Activated CD4-positive, alpha-beta T cell treated with anti-CD3 and anti-CD28 coated beads for 36 hours (primary cell): Measurements from ENCODE around the gene PPFIA1. TPM values are rescaled to one million over a fixed set of nuclear protein-coding genes. Genes with fewer than 3 reads are reported as not detected.
"Not testable (repeated sequence)": the region's sequence is repeated elsewhere in the genome, so short reads cannot be mapped to it uniquely, and the experiment has no call there.

ENCODE experiments used
- ATAC-seq: fragments of 200-7000 bp; cut with Tn5 transposase; one replicate; pipeline ENCODE4 v1.10.0; 2021; ENCODE audit warnings: mild to moderate bottlenecking, moderate library complexity
- CTCF ChIA-PET: fragments of 350-600 bp; sonication (Branson Sonifier 250); formaldehyde crosslinking; loops from one replicate; lab custom pipeline; 2021; ENCODE audit warnings: antibody characterized with exemption; lab: Charles Lee
- POLR2A ChIA-PET: fragments of 350-600 bp; sonication (Branson Sonifier 250); formaldehyde crosslinking; loops from one replicate; lab custom pipeline; 2021; ENCODE audit warnings: antibody characterized with exemption, inconsistent platforms; lab: Charles Lee
- DNase-seq: peaks from one replicate; pipeline ENCODE4 v3.0.0-alpha.2; 2020
- H3K27ac Mint-ChIP-seq: one replicate; pipeline ENCODE4 v1.8.0; 2021; ENCODE audit warnings: mixed read lengths
- H3K27me3 Mint-ChIP-seq: one replicate; pipeline ENCODE4 v1.8.0; 2021; ENCODE audit warnings: mixed read lengths
- H3K36me3 Mint-ChIP-seq: one replicate; pipeline ENCODE4 v1.8.0; 2021; ENCODE audit warnings: low read depth, mixed read lengths
- H3K4me1 Mint-ChIP-seq: one replicate; pipeline ENCODE4 v1.8.0; 2021; ENCODE audit warnings: mixed read lengths
- H3K4me3 Mint-ChIP-seq: one replicate; pipeline ENCODE4 v1.8.0; 2021; ENCODE audit warnings: mild to moderate bottlenecking, moderate library complexity, mixed read lengths
- H3K9me3 Mint-ChIP-seq: one replicate; pipeline ENCODE4 v1.8.0; 2021; ENCODE audit warnings: low read depth, mixed read lengths
- intact Hi-C, 2 experiments: fragments of 100-400 bp; cut with DNase I in 1 of 2; cut with micrococcal nuclease in 1 of 2; formaldehyde crosslinking; loops; one replicate each; pipeline versions ENCODE4 v1.14.2 to v1.15.1; 2022 to 2024; cut with DNase I, micrococcal nuclease
- total RNA-seq, 2 experiments: library from RNA; stranded (reverse); gene quantifications; one replicate each; pipeline ENCODE4 v1.2.3, GENCODE V29; 2021

Gene PPFIA1
- total RNA-seq, 2 experiments from 2014 or later: 26.5 to 40.5 TPM

DNA sequence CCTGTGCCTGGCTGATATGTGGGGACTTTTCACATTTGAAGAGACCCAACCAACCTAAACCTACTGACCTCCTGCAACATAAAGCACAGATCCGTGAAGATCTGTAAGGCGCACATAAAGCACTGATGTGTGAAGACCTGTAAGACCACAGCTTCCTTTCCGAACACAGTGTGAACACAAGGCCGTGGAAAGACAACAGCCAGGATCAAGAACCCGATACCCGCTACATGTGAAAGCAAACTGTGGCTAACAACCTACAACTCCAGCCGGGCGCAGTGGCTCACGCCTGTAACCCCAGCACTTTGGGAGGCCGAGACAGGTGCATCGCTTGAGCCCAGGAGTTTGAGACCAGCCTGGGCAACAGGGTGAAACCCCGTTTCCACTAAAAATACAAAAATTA is 17.6 kb upstream of the PPFIA1 start:
- CTCF ChIA-PET: interaction anchor here (0.7 kb wide), 2 partner anchors 13 to 1232 kb away, joined by 3 read pairs; no protein-coding TSS in a partner anchor
- Mint-ChIP-seq H3K4me1 (no peaks in the 10 kb centered on the region), H3K36me3 (no peaks in the 10 kb centered on the region), H3K4me3 (no peak overlapping the region), H3K9me3 (no peaks in the 10 kb centered on the region), H3K27ac (no peak overlapping the region), H3K27me3 (no peaks in the 10 kb centered on the region)
- DNase-seq (no peak), ATAC-seq (no peak)
- intact Hi-C loops: no loop called here
- POLR2A ChIA-PET: no interaction called here

DNA sequence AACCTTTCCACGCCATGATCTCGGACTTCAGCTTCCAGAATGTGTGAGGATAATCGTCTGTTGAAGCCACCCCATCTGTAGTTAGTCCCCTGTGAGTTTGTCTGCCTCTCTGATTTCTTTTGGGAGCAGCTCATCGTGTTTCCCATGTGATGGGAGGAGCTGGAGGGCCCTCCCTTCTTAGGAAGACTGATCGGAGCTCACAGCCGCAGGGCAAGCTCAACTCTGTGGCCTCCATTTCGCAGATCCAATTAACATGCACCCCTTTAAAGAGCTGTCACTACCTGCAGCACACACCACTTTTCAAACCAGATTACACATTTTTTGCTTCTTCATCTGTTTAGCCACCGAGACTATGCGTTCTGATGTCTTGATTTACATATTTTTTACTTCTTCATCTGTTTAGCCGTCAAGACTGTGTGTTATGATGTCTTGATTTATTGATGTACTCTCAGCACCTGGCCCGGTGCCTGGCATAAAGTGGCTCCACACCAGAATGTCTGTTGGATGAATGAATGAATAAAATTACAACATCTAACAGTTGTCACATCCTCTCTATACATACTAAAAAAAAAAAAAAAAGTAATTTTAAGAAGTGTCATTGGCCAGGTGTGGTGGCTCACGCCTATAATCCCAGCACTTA is 14.9 kb upstream of the PPFIA1 start:
- Mint-ChIP-seq H3K4me1 (no peaks in the 10 kb centered on the region), H3K9me3 (no peaks in the 10 kb centered on the region), H3K27ac (no peak overlapping the region), H3K4me3 (no peak overlapping the region), H3K27me3 (peaks cover 2% of the 10 kb centered on the region), H3K36me3 (no peaks in the 10 kb centered on the region)
- ChIA-PET CTCF (no interaction called here), POLR2A (no interaction called here)
- intact Hi-C loops: no loop called here
- DNase-seq (no peak), ATAC-seq (no peak)

GRCh38 chr11:70259077-70259476 is 11.4 kb upstream of the PPFIA1 start:
- H3K4me3 Mint-ChIP-seq, H3K9me3 Mint-ChIP-seq, POLR2A ChIA-PET, H3K27me3 Mint-ChIP-seq, H3K4me1 Mint-ChIP-seq, CTCF ChIA-PET, H3K27ac Mint-ChIP-seq, DNase-seq, H3K36me3 Mint-ChIP-seq, intact Hi-C loops, ATAC-seq: not testable (repeated sequence)

DNA sequence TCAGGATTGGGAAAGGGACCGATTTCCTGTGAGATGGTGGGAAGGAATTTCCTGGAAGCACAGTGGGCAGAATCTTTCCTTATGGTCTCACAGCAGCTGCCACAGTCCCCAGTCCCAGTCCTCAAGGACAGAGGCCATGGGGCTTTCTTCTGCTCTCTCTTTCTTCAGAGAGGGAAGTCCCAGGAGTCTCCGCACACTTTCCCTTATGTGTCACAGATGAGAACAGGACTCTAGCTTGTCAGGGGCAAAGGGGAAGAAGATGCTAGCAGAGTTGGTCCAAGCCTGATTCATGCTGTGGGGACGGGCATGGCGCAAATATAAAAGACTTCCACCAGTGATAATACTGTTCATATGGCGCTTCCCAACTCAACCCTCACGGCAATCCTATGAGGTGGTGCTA is 7.5 kb upstream of the PPFIA1 start:
- no peak for ATAC-seq
- H3K36me3 Mint-ChIP-seq: no peaks in the 10 kb centered on the region
- intact Hi-C loops: no loop called here
- ChIA-PET POLR2A (no interaction called here), CTCF (no interaction called here)
- no peak overlapping the region for H3K4me3 Mint-ChIP-seq
- H3K4me1 Mint-ChIP-seq: no peaks in the 10 kb centered on the region
- no peaks in the 10 kb centered on the region for H3K9me3 Mint-ChIP-seq
- DNase-seq: no peak
- H3K27me3 Mint-ChIP-seq: peaks cover 13% of the 10 kb centered on the region
- no peak overlapping the region for H3K27ac Mint-ChIP-seq

- H3K4me3 Mint-ChIP-seq: no peak overlapping the region
- H3K27ac Mint-ChIP-seq: no peak overlapping the region
- DNase-seq (no peak), ATAC-seq (no peak)
- no peaks in the 10 kb centered on the region for H3K4me1 Mint-ChIP-seq
- CTCF ChIA-PET: no interaction called here
- H3K36me3 Mint-ChIP-seq: no peaks in the 10 kb centered on the region
- peaks cover 13% of the 10 kb centered on the region for H3K27me3 Mint-ChIP-seq
- intact Hi-C loops: no loop called here
- no peaks in the 10 kb centered on the region for H3K9me3 Mint-ChIP-seq
- POLR2A ChIA-PET: no interaction called here
These were observed 7.1 kb upstream of the PPFIA1 start for GRCh38 chr11:70263363-70263762.

- intact Hi-C loops: no loop called here
- POLR2A ChIA-PET: no interaction called here
- H3K27me3 Mint-ChIP-seq: peaks cover 13% of the 10 kb centered on the region
- no peak for DNase-seq
- H3K9me3 Mint-ChIP-seq: no peaks in the 10 kb centered on the region
- no peak overlapping the region for H3K27ac Mint-ChIP-seq
- H3K4me3 Mint-ChIP-seq: no peak overlapping the region
- no peaks in the 10 kb centered on the region for H3K36me3 Mint-ChIP-seq
- CTCF ChIA-PET: interaction anchor here (1.0 kb wide), 1 partner anchor 13 kb away, joined by 3 read pairs; no protein-coding TSS in a partner anchor
- H3K4me1 Mint-ChIP-seq: peaks cover 5% of the 10 kb centered on the region
- no peak for ATAC-seq
These were observed 5.1 kb upstream of the PPFIA1 start for GRCh38 chr11:70265341-70265740.

DNA sequence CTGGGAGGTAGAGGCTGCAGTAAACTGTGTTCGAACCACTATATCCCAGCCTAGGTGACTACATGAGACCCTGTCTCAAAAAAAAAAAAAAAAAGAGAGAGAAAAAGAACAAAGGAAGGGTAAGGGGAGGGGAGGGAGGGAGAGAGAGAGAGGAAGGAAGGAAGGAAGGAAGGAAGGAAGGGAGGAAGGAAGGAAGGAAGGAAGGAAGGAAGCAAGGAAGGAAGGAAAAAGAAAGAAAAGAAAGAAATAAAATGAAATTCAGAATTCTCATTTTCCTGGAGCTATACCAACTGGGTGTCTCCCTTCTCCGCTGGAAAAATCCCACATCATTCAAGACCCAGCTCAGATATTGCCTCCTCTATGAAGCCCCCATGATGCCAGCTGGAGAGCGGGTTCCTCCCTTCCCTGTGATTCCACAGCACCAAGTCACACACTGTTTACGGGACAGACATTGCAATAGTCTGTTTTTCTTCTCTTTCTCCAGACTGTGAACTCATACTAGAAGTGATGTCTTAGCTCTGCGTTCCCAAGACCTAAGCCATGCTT is 3.0 kb upstream of the PPFIA1 start:
- Mint-ChIP-seq H3K9me3 (no peaks in the 10 kb centered on the region), H3K27ac (no peak overlapping the region), H3K4me3 (no peak overlapping the region), H3K27me3 (peaks cover 11% of the 10 kb centered on the region), H3K36me3 (peaks cover 5% of the 10 kb centered on the region), H3K4me1 (peaks cover 12% of the 10 kb centered on the region)
- ATAC-seq: no peak
- CTCF ChIA-PET: no interaction called here
- no peak for DNase-seq
- intact Hi-C loops: no loop called here
- POLR2A ChIA-PET: no interaction called here

- Mint-ChIP-seq H3K4me1 (peaks cover 21% of the 10 kb centered on the region), H3K27me3 (peaks cover 11% of the 10 kb centered on the region), H3K36me3 (peaks cover 12% of the 10 kb centered on the region), H3K4me3 (no peak overlapping the region), H3K27ac (no peak overlapping the region), H3K9me3 (no peaks in the 10 kb centered on the region)
- ChIA-PET CTCF (no interaction called here), POLR2A (no interaction called here)
- DNase-seq: no peak
- ATAC-seq: no peak
- intact Hi-C loops: no loop called here
These were observed 2.0 kb upstream of the PPFIA1 start for GRCh38 chr11:70268526-70268925.

GRCh38 chr11:70270877-70271648 is 573 bp downstream of the PPFIA1 start:
- peak overlapping the region; percentile 89 for H3K27ac Mint-ChIP-seq
- ChIA-PET CTCF (interaction anchor here (0.5 to 1.1 kb wide), 3 partner anchors 67 to 117 kb away, joined by 3 to 4 read pairs (median 3); no protein-coding TSS in a partner anchor), POLR2A (no interaction called here)
- peaks cover 4% of the 10 kb centered on the region for H3K27me3 Mint-ChIP-seq
- no peaks in the 10 kb centered on the region for H3K9me3 Mint-ChIP-seq
- DNase-seq (peak; percentile 69), ATAC-seq (peak; percentile 69)
- peaks cover 39% of the 10 kb centered on the region for H3K4me1 Mint-ChIP-seq
- H3K36me3 Mint-ChIP-seq: peaks cover 33% of the 10 kb centered on the region
- H3K4me3 Mint-ChIP-seq: peak overlapping the region; percentile 92
- intact Hi-C loops: loop anchor here (1.0 to 10.0 kb wide), 8 partner anchors 67 to 1428 kb away; partner anchors contain the start of genes CTTN (in 1 of the 2), DHCR7 (in 1 of the 2), FADD (in 1 of the 2) and IGHMBP2 (in 1 of the 2)

GRCh38 chr11:70271649-70271953 is 1.1 kb downstream of the PPFIA1 start:
- DNase-seq (no peak), ATAC-seq (no peak)
- Mint-ChIP-seq H3K9me3 (no peaks in the 10 kb centered on the region), H3K36me3 (peaks cover 36% of the 10 kb centered on the region), H3K4me3 (peak overlapping the region; percentile 92), H3K27me3 (peaks cover 4% of the 10 kb centered on the region), H3K27ac (no peak overlapping the region), H3K4me1 (peaks cover 44% of the 10 kb centered on the region)
- intact Hi-C loops: loop anchor here in 1 of 2 experiments (2.0 to 10.0 kb wide), 4 partner anchors 1177 to 1429 kb away; partner anchors contain the start of genes DHCR7, IGHMBP2, MRPL21 and TPCN2
- ChIA-PET CTCF (no interaction called here), POLR2A (no interaction called here)

- POLR2A ChIA-PET: interaction anchor here (0.6 kb wide), 1 partner anchor 616 kb away, joined by 4 read pairs; no protein-coding TSS in a partner anchor
These were observed 1.5 kb downstream of the PPFIA1 start for GRCh38 chr11:70272009-70272408.

More at GRCh38 chr11:70272009-70272408, 1.5 kb downstream of the PPFIA1 start:
- Mint-ChIP-seq H3K4me1 (peaks cover 45% of the 10 kb centered on the region), H3K36me3 (peaks cover 36% of the 10 kb centered on the region), H3K4me3 (peak overlapping the region; percentile 92), H3K9me3 (no peaks in the 10 kb centered on the region), H3K27me3 (peaks cover 4% of the 10 kb centered on the region), H3K27ac (no peak overlapping the region)
- ATAC-seq (no peak), DNase-seq (no peak)
- CTCF ChIA-PET: no interaction called here
- intact Hi-C loops: loop anchor here in 1 of 2 experiments (10.0 kb wide), 1 partner anchor 1367 kb away; the partner anchor contains the start of genes IGHMBP2 and MRPL21
